ENCODE measurements around the gene OR8D4. TPM values are rescaled to one million over a fixed set of nuclear protein-coding genes. Genes with fewer than 3 reads are reported as not detected.

OR8D4 gene
- polyA plus RNA-seq, 3 donors, result 0.05 TPM; not detected in 2

Other genes with a start within 250 kb of the OR8D4 start
- 1 to 10 TPM; 1.3 to 2.5 (median 1.7) TPM for gene SCN3B, start 247.5 kb upstream of the OR8D4 start, polyA plus RNA-seq (ENCODE audit: insufficient read length in 3 of 3)
- gene ZNF202, start 160.5 kb upstream of the OR8D4 start, polyA plus RNA-seq (ENCODE audit: insufficient read length in 3 of 3), result 10 to 100 TPM; 17.4 to 22.1 (median 18.1) TPM
- gene OR6X1, start 147.6 kb upstream of the OR8D4 start, polyA plus RNA-seq (ENCODE audit: insufficient read length in 3 of 3), result not detected
- not detected for gene OR6M1, start 95.8 kb upstream of the OR8D4 start, polyA plus RNA-seq (ENCODE audit: insufficient read length in 3 of 3)
- not detected for gene TMEM225, start 16.5 kb upstream of the OR8D4 start, polyA plus RNA-seq (ENCODE audit: insufficient read length in 3 of 3)
- not detected for gene OR4D5, start 37.5 kb downstream of the OR8D4 start, polyA plus RNA-seq (ENCODE audit: insufficient read length in 3 of 3)
- gene OR6T1, start 41.7 kb downstream of the OR8D4 start, polyA plus RNA-seq (ENCODE audit: insufficient read length in 3 of 3), result under 1 TPM in 1 of 3 donors, not detected in 2; 0.09 TPM
- gene OR10S1, start 75.6 kb downstream of the OR8D4 start, polyA plus RNA-seq (ENCODE audit: insufficient read length in 3 of 3), result not detected
- gene OR10G6, start 93.0 kb downstream of the OR8D4 start, polyA plus RNA-seq (ENCODE audit: insufficient read length in 3 of 3), result not detected
- not detected for gene OR10G4, start 110.8 kb downstream of the OR8D4 start, polyA plus RNA-seq (ENCODE audit: insufficient read length in 3 of 3)
- gene OR10G9, start 120.8 kb downstream of the OR8D4 start, polyA plus RNA-seq (ENCODE audit: insufficient read length in 3 of 3), result not detected
- not detected for gene OR10G8, start 124.6 kb downstream of the OR8D4 start, polyA plus RNA-seq (ENCODE audit: insufficient read length in 3 of 3)
- gene OR10G7, start 139.2 kb downstream of the OR8D4 start, polyA plus RNA-seq (ENCODE audit: insufficient read length in 3 of 3), result not detected
- gene VWA5A, start 213.3 kb downstream of the OR8D4 start, polyA plus RNA-seq (ENCODE audit: insufficient read length in 3 of 3), result 10 to 100 TPM; 12.0 to 14.7 (median 12.8) TPM

Data from renal cortex interstitium (tissue), 3 donors.